Gastrocnemius medialis (tissue), 4 donors: ENCODE results near the gene CTXN2. TPM values are rescaled to one million over a fixed set of nuclear protein-coding genes. Genes with fewer than 3 reads are reported as not detected.

Experiments
- ATAC-seq, 2 donors: fragments of 150-250 bp; one replicate each; pipeline ENCODE4 v1.9.1; 2016
- DNase-seq, 2 donors: peaks; one replicate each; pipeline ENCODE4 v3.0.0-alpha.2; 2019
- H3K27ac ChIP-seq, 4 donors: fragments of 200-600 bp; sonication (generic); 1 replicate in 1 of 4; 2 replicates in 3 of 4; pipeline ENCODE4 v1.5.1; 2016 to 2018; ENCODE audit warnings: mild to moderate bottlenecking in 2 of 4, moderate library complexity in 1 of 4
- H3K27me3 ChIP-seq, 3 donors: fragments of 200-600 bp; sonication (generic) in 2 of 3; 1 replicate in 1 of 3; 2 replicates in 2 of 3; pipeline versions ENCODE4 v1.5.1 to v1.6.0; 2016 to 2019; ENCODE audit warnings: mild to moderate bottlenecking in 1 of 3, moderate library complexity in 1 of 3
- H3K36me3 ChIP-seq, 2 donors: fragments of 200-600 bp; sonication (generic) in 1 of 2; one replicate each; pipeline ENCODE4 v1.5.1; 2017 to 2018
- H3K4me1 ChIP-seq, 2 donors: fragments of 200-600 bp; sonication (generic) in 1 of 2; one replicate each; pipeline ENCODE4 v1.5.1; 2016 to 2017; ENCODE audit warnings: mild to moderate bottlenecking in 2 of 2
- H3K4me3 ChIP-seq, 4 donors: fragments of 200-600 bp; sonication (generic) in 3 of 4; 1 replicate in 1 of 4; 2 replicates in 3 of 4; pipeline ENCODE4 v1.5.1; 2016 to 2019; ENCODE audit warnings: mild to moderate bottlenecking in 2 of 4
- H3K9me3 ChIP-seq, 3 donors: fragments of 200-600 bp; sonication (generic) in 2 of 3; 1 replicate in 1 of 3; 2 replicates in 2 of 3; pipeline ENCODE4 v1.5.1; 2016 to 2019
- CTCF ChIP-seq, 5 experiments: fragments of 450-650 bp in 3 of 5; fragments of 200-600 bp in 2 of 5; sonication (generic) in 2 of 5; IDR thresholded peaks in 4 of 5; conservative IDR thresholded peaks in 1 of 5; 1 replicate in 4 of 5; 2 replicates in 1 of 5; pipeline ENCODE4 v1.5.1; 2016 to 2019; ENCODE audit warnings: antibody characterized with exemption in 5 of 5, mild to moderate bottlenecking in 3 of 5, moderate library complexity in 3 of 5
- POLR2A ChIP-seq, 2 donors: fragments of 450-650 bp; IDR thresholded peaks; one replicate each; pipeline ENCODE4 v1.6.1; 2017; ENCODE audit warnings: antibody characterized with exemption in 2 of 2, mild to moderate bottlenecking in 2 of 2, moderate library complexity in 2 of 2
- in situ Hi-C, 4 donors: fragments of 200-750 bp; cut with MboI; loops; one replicate each; pipeline versions ENCODE4 v1.15.0 to v1.8.0; 2017; ENCODE audit warnings: low sequenced_read_pairs in 4 of 4
- intact Hi-C: fragments of 100-400 bp; cut with DNase I; formaldehyde crosslinking; loops from one replicate; pipeline ENCODE4 v1.15.1; 2023; ENCODE audit warnings: low total_unique reads
- total RNA-seq, 4 donors: library from RNA; depleted of rRNA; stranded (reverse); fragments of >200 nt; gene quantifications; one replicate each; pipeline versions ENCODE4 v1.1.0 to v1.2.3, GENCODE V29; 2016

CTXN2 gene
- total RNA-seq, 4 donors from 2014 or later = not detected

GRCh38 chr15:48149858-48150257 lies 41.6 kb upstream of the CTXN2 start:
- no peak for TF ChIP-seq POLR2A (IDR thresholded peaks at IDR 0.05)
- TF ChIP-seq CTCF (IDR thresholded peaks at IDR 0.05 in 4 of 5, conservative IDR thresholded peaks at IDR 0.05 in 1 of 5) = no peak
- intact Hi-C loops (loop anchor here (10.0 kb wide), 1 partner anchor 85 kb away; no protein-coding TSS in a partner anchor), in situ Hi-C loops (no loop called here)
- ATAC-seq = no peak
- Histone ChIP-seq H3K27me3 (no peaks in the 10 kb centered on the region), H3K4me1 (no peaks in the 10 kb centered on the region), H3K9me3 (no peaks in the 10 kb centered on the region), H3K4me3 (no peak overlapping the region), H3K36me3 (no peaks in the 10 kb centered on the region), H3K27ac (no peak overlapping the region)
- DNase-seq = no peak

GRCh38 chr15:48153526-48153925 lies 37.9 kb upstream of the CTXN2 start:
- no peaks in the 10 kb centered on the region for H3K4me1 ChIP-seq
- no peak overlapping the region for H3K27ac ChIP-seq
- no peaks in the 10 kb centered on the region for H3K27me3 ChIP-seq
- ATAC-seq (no peak), DNase-seq (no peak)
- H3K9me3 ChIP-seq = no peaks in the 10 kb centered on the region
- intact Hi-C loops = loop anchor here (10.0 kb wide), 1 partner anchor 81 kb away; no protein-coding TSS in a partner anchor
- in situ Hi-C loops = no loop called here
- no peak for TF ChIP-seq CTCF (IDR thresholded peaks at IDR 0.05 in 4 of 5, conservative IDR thresholded peaks at IDR 0.05 in 1 of 5)
- no peak for TF ChIP-seq POLR2A (IDR thresholded peaks at IDR 0.05)
- H3K4me3 ChIP-seq = no peak overlapping the region
- no peaks in the 10 kb centered on the region for H3K36me3 ChIP-seq

GRCh38 chr15:48168616-48169015 lies 22.8 kb upstream of the CTXN2 start:
- ATAC-seq = no peak
- no peak for DNase-seq
- Histone ChIP-seq H3K4me3 (no peak overlapping the region), H3K27me3 (no peaks in the 10 kb centered on the region), H3K27ac (no peak overlapping the region), H3K36me3 (no peaks in the 10 kb centered on the region), H3K4me1 (no peaks in the 10 kb centered on the region), H3K9me3 (no peaks in the 10 kb centered on the region)
- intact Hi-C loops (no loop called here), in situ Hi-C loops (no loop called here)
- TF ChIP-seq CTCF (IDR thresholded peaks at IDR 0.05 in 4 of 5, conservative IDR thresholded peaks at IDR 0.05 in 1 of 5) (no peak), POLR2A (IDR thresholded peaks at IDR 0.05) (no peak)

- ATAC-seq (no peak), DNase-seq (no peak)
- no peak overlapping the region for H3K4me3 ChIP-seq
- in situ Hi-C loops = no loop called here
- TF ChIP-seq POLR2A (IDR thresholded peaks at IDR 0.05) = no peak
- no peaks in the 10 kb centered on the region for H3K27me3 ChIP-seq
- H3K4me1 ChIP-seq = no peaks in the 10 kb centered on the region
- no peak overlapping the region for H3K27ac ChIP-seq
- H3K36me3 ChIP-seq = no peaks in the 10 kb centered on the region
- intact Hi-C loops = no loop called here
- no peaks in the 10 kb centered on the region for H3K9me3 ChIP-seq
Measured at GRCh38 chr15:48170981-48171380, 20.5 kb upstream of the CTXN2 start.

GRCh38 chr15:48175126-48175525 lies 16.3 kb upstream of the CTXN2 start:
- intact Hi-C loops = no loop called here
- in situ Hi-C loops = no loop called here
- ATAC-seq (no peak), DNase-seq (no peak)
- H3K4me3 ChIP-seq = no peak overlapping the region
- H3K9me3 ChIP-seq = no peaks in the 10 kb centered on the region
- TF ChIP-seq POLR2A (IDR thresholded peaks at IDR 0.05) = no peak
- no peak for TF ChIP-seq CTCF (IDR thresholded peaks at IDR 0.05 in 4 of 5, conservative IDR thresholded peaks at IDR 0.05 in 1 of 5)
- peaks cover 8 to 25% (median 18%) of the 10 kb centered on the region in 3 donors for H3K27me3 ChIP-seq
- H3K36me3 ChIP-seq = no peaks in the 10 kb centered on the region
- H3K27ac ChIP-seq = no peak overlapping the region
- peaks cover 0 to 6% of the 10 kb centered on the region in 2 donors for H3K4me1 ChIP-seq
